HEK293 (cell line): ENCODE measurements around the gene MSI2.

Experiments
- HOXD13 ChIP-seq: sonication (generic); formaldehyde crosslinking; IDR thresholded peaks from 2 replicates; pipeline ENCODE4 v1.8.0; 2022; ENCODE audit warnings: missing genetic modification reagents, borderline replicate concordance
- TCF7L2 ChIP-seq: IDR thresholded peaks from 2 replicates; pipeline ENCODE4 v1.6.1; 2011; ENCODE audit warnings: low read depth, mild to moderate bottlenecking, inconsistent platforms, low read length, moderate library complexity, borderline replicate concordance
- ZFP37 ChIP-seq: fragments of 450-650 bp; formaldehyde crosslinking; IDR thresholded peaks from 2 replicates; pipeline ENCODE4 v1.5.1; 2016; ENCODE audit warnings: missing biosample characterization, missing genetic modification characterization
- ZNF133 ChIP-seq: fragments of 450-650 bp; formaldehyde crosslinking; IDR thresholded peaks from 2 replicates; pipeline ENCODE4 v1.5.1; 2016; ENCODE audit warnings: missing biosample characterization, missing genetic modification characterization
- ZNF146 ChIP-seq: fragments of 450-650 bp; formaldehyde crosslinking; IDR thresholded peaks from 2 replicates; pipeline ENCODE4 v1.5.1; 2016; ENCODE audit warnings: missing biosample characterization, missing genetic modification characterization
- ZNF155 ChIP-seq: fragments of 450-650 bp; formaldehyde crosslinking; IDR thresholded peaks from 2 replicates; pipeline ENCODE4 v1.5.1; 2016; ENCODE audit warnings: missing biosample characterization, missing genetic modification characterization
- ZNF16 ChIP-seq: fragments of 450-650 bp; formaldehyde crosslinking; IDR thresholded peaks from 2 replicates; pipeline ENCODE4 v1.5.1; 2016; ENCODE audit warnings: low read depth, missing biosample characterization, missing genetic modification characterization
- ZNF211 ChIP-seq: fragments of 450-650 bp; formaldehyde crosslinking; IDR thresholded peaks from 2 replicates; pipeline ENCODE4 v1.5.1; 2016; ENCODE audit warnings: low read depth, missing biosample characterization, missing genetic modification characterization
- ZNF214 ChIP-seq: fragments of 450-650 bp; formaldehyde crosslinking; IDR thresholded peaks from 2 replicates; pipeline ENCODE4 v1.5.1; 2017; ENCODE audit warnings: missing biosample characterization, mild to moderate bottlenecking, missing genetic modification characterization, borderline replicate concordance
- ZNF221 ChIP-seq: fragments of 450-650 bp; formaldehyde crosslinking; IDR thresholded peaks from 2 replicates; pipeline ENCODE4 v1.5.1; 2017; ENCODE audit warnings: missing biosample characterization, missing genetic modification characterization, borderline replicate concordance
- ZNF324 ChIP-seq: fragments of 450-650 bp; formaldehyde crosslinking; IDR thresholded peaks from 2 replicates; pipeline ENCODE4 v1.5.1; 2016; ENCODE audit warnings: missing biosample characterization, missing genetic modification characterization
- ZNF350 ChIP-seq: fragments of 450-650 bp; formaldehyde crosslinking; IDR thresholded peaks from 2 replicates; pipeline ENCODE4 v1.5.0; 2017; ENCODE audit warnings: missing biosample characterization, mild to moderate bottlenecking, missing genetic modification characterization
- ZNF433 ChIP-seq: fragments of 450-650 bp; formaldehyde crosslinking; IDR thresholded peaks from 2 replicates; pipeline ENCODE4 v1.5.1; 2016; ENCODE audit warnings: missing biosample characterization, missing genetic modification characterization, low read depth
- ZNF501 ChIP-seq: fragments of 450-650 bp; formaldehyde crosslinking; IDR thresholded peaks from 2 replicates; pipeline ENCODE4 v1.5.1; 2016; ENCODE audit warnings: missing biosample characterization, missing genetic modification characterization
- ZNF529 ChIP-seq: fragments of 450-650 bp; formaldehyde crosslinking; IDR thresholded peaks from 2 replicates; pipeline ENCODE4 v1.5.1; 2017; ENCODE audit warnings: missing genetic modification characterization, missing biosample characterization; ENCODE audit not compliant: insufficient replicate concordance
- ZNF585B ChIP-seq: fragments of 450-650 bp; formaldehyde crosslinking; IDR thresholded peaks from 2 replicates; pipeline ENCODE4 v1.5.1; 2016; ENCODE audit warnings: missing biosample characterization, missing genetic modification characterization
- ZNF600 ChIP-seq: fragments of 450-650 bp; formaldehyde crosslinking; IDR thresholded peaks from 2 replicates; pipeline ENCODE4 v1.5.1; 2016; ENCODE audit warnings: missing biosample characterization, missing genetic modification characterization
- ZNF610 ChIP-seq: fragments of 450-650 bp; formaldehyde crosslinking; IDR thresholded peaks from 2 replicates; pipeline ENCODE4 v1.5.1; 2016; ENCODE audit warnings: missing biosample characterization, missing genetic modification characterization, borderline replicate concordance
- ZNF624 ChIP-seq: fragments of 450-650 bp; formaldehyde crosslinking; IDR thresholded peaks from 2 replicates; pipeline ENCODE4 v1.5.1; 2017; ENCODE audit warnings: missing biosample characterization, missing genetic modification characterization
- ZNF776 ChIP-seq: fragments of 450-650 bp; formaldehyde crosslinking; IDR thresholded peaks from 2 replicates; pipeline ENCODE4 v1.5.0; 2017; ENCODE audit warnings: missing biosample characterization, missing genetic modification characterization, borderline replicate concordance
- ZNF785 ChIP-seq: fragments of 450-650 bp; formaldehyde crosslinking; IDR thresholded peaks from 2 replicates; pipeline ENCODE4 v1.5.1; 2016; ENCODE audit warnings: missing biosample characterization, missing genetic modification characterization
- TF ChIP-seq, protein P1 (sequence below): IDR thresholded peaks from 2 replicates; pipeline ENCODE4 v1.6.1; 2011; ENCODE audit warnings: mild to moderate bottlenecking, low read depth, low read length, borderline replicate concordance
- TF ChIP-seq, protein P2 (sequence below): fragments of 450-650 bp; formaldehyde crosslinking; IDR thresholded peaks from 2 replicates; pipeline ENCODE4 v1.5.1; 2016; ENCODE audit warnings: missing biosample characterization, missing genetic modification characterization, borderline replicate concordance
- TF ChIP-seq, protein P3 (sequence below): fragments of 450-650 bp; formaldehyde crosslinking; IDR thresholded peaks from 2 replicates; pipeline ENCODE4; 2016; ENCODE audit warnings: missing biosample characterization, missing genetic modification characterization
- TF ChIP-seq, protein P4 (sequence below): fragments of 450-650 bp; formaldehyde crosslinking; IDR thresholded peaks from 2 replicates; pipeline ENCODE4 v1.5.1; 2016; ENCODE audit warnings: missing biosample characterization, missing genetic modification characterization
- TF ChIP-seq, protein P5 (sequence below): fragments of 450-650 bp; formaldehyde crosslinking; IDR thresholded peaks from 2 replicates; pipeline ENCODE4 v1.5.1; 2016; ENCODE audit warnings: missing biosample characterization, missing genetic modification characterization
- TF ChIP-seq, protein P6 (sequence below): fragments of 450-650 bp; formaldehyde crosslinking; IDR thresholded peaks from 2 replicates; pipeline ENCODE4 v1.5.1; 2016; ENCODE audit warnings: missing biosample characterization, missing genetic modification characterization

The MSI2 gene

DNA sequence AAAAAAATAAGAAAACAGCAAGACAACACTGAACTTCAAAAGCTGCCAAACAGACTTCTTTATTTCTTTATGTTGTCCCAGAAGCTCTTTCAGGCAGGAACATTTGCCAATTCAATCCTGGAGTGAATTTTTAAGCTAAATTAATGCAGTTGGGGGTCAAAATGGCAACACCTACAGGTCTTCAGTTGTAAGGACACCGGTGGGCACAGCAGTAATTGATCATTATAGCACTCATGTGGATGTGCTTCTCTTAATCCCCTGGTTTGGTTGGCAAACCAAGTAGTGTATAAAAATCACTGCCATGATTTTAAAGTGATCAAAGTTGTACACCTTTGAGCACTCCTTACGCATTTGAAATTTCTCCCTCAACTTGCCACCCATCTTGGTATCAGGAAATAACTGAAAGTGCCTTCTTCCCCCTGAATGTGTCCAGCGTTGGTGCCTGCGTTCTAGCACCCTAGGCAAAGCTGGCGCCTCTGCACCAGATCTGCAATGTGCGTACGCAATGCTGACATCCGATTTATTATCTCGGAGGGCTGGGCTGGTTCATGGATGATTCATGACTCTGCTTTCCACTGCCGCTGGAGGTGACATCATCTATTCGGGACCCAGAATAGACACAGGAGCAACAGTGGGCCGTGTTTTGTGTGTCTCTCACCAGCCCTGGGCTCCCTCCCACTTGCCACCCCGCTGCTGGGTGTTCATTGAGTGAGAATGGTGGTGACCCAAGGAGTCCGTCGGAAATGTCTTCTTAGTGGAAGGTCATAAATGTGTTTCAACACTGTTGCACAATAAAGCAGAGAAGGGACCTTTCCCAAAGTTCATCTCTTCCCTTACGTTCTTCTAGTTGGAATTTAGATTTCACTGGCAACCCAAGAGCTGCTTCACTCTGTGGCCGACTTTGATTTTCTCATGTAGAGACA, 285.4 kb downstream of the MSI2 start (continued):
- TF ChIP-seq, protein P1, sequence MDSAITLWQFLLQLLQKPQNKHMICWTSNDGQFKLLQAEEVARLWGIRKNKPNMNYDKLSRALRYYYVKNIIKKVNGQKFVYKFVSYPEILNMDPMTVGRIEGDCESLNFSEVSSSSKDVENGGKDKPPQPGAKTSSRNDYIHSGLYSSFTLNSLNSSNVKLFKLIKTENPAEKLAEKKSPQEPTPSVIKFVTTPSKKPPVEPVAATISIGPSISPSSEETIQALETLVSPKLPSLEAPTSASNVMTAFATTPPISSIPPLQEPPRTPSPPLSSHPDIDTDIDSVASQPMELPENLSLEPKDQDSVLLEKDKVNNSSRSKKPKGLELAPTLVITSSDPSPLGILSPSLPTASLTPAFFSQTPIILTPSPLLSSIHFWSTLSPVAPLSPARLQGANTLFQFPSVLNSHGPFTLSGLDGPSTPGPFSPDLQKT, result no peak
- TF ChIP-seq ZNF221 (tag by site-specific recombination), result no peak
- TF ChIP-seq, protein P2, sequence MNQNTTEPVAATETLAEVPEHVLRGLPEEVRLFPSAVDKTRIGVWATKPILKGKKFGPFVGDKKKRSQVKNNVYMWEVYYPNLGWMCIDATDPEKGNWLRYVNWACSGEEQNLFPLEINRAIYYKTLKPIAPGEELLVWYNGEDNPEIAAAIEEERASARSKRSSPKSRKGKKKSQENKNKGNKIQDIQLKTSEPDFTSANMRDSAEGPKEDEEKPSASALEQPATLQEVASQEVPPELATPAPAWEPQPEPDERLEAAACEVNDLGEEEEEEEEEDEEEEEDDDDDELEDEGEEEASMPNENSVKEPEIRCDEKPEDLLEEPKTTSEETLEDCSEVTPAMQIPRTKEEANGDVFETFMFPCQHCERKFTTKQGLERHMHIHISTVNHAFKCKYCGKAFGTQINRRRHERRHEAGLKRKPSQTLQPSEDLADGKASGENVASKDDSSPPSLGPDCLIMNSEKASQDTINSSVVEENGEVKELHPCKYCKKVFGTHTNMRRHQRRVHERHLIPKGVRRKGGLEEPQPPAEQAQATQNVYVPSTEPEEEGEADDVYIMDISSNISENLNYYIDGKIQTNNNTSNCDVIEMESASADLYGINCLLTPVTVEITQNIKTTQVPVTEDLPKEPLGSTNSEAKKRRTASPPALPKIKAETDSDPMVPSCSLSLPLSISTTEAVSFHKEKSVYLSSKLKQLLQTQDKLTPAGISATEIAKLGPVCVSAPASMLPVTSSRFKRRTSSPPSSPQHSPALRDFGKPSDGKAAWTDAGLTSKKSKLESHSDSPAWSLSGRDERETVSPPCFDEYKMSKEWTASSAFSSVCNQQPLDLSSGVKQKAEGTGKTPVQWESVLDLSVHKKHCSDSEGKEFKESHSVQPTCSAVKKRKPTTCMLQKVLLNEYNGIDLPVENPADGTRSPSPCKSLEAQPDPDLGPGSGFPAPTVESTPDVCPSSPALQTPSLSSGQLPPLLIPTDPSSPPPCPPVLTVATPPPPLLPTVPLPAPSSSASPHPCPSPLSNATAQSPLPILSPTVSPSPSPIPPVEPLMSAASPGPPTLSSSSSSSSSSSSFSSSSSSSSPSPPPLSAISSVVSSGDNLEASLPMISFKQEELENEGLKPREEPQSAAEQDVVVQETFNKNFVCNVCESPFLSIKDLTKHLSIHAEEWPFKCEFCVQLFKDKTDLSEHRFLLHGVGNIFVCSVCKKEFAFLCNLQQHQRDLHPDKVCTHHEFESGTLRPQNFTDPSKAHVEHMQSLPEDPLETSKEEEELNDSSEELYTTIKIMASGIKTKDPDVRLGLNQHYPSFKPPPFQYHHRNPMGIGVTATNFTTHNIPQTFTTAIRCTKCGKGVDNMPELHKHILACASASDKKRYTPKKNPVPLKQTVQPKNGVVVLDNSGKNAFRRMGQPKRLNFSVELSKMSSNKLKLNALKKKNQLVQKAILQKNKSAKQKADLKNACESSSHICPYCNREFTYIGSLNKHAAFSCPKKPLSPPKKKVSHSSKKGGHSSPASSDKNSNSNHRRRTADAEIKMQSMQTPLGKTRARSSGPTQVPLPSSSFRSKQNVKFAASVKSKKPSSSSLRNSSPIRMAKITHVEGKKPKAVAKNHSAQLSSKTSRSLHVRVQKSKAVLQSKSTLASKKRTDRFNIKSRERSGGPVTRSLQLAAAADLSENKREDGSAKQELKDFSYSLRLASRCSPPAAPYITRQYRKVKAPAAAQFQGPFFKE (tag by site-specific recombination), result no peak
- TF ChIP-seq, protein P3, sequence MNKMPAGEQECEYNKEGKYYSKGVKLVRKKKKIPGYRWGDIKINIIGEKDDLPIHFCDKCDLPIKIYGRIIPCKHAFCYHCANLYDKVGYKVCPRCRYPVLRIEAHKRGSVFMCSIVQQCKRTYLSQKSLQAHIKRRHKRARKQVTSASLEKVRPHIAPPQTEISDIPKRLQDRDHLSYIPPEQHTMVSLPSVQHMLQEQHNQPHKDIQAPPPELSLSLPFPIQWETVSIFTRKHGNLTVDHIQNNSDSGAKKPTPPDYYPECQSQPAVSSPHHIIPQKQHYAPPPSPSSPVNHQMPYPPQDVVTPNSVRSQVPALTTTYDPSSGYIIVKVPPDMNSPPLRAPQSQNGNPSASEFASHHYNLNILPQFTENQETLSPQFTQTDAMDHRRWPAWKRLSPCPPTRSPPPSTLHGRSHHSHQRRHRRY (tag by site-specific recombination), result no peak
- TF ChIP-seq TCF7L2, result no peak
- peak; percentile 61 for TF ChIP-seq ZNF585B (tag by site-specific recombination)
- peak; percentile 71; the same call in 1 of the 2 replicates for TF ChIP-seq ZNF324 (tag by site-specific recombination)
- no peak for TF ChIP-seq ZNF433 (tag by site-specific recombination)
- TF ChIP-seq ZNF211, result no peak
- no peak for TF ChIP-seq ZNF624 (tag by site-specific recombination)
- TF ChIP-seq, protein P4, sequence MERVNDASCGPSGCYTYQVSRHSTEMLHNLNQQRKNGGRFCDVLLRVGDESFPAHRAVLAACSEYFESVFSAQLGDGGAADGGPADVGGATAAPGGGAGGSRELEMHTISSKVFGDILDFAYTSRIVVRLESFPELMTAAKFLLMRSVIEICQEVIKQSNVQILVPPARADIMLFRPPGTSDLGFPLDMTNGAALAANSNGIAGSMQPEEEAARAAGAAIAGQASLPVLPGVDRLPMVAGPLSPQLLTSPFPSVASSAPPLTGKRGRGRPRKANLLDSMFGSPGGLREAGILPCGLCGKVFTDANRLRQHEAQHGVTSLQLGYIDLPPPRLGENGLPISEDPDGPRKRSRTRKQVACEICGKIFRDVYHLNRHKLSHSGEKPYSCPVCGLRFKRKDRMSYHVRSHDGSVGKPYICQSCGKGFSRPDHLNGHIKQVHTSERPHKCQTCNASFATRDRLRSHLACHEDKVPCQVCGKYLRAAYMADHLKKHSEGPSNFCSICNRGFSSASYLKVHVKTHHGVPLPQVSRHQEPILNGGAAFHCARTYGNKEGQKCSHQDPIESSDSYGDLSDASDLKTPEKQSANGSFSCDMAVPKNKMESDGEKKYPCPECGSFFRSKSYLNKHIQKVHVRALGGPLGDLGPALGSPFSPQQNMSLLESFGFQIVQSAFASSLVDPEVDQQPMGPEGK (tag by site-specific recombination), result peak; percentile 82
- TF ChIP-seq ZNF501 (tag by site-specific recombination), result peak; percentile 69; the same call in 1 of the 2 replicates
- no peak for TF ChIP-seq ZNF610
- TF ChIP-seq ZNF155 (tag by site-specific recombination), result no peak
- no peak for TF ChIP-seq ZNF776
- no peak for TF ChIP-seq ZNF214 (tag by site-specific recombination)
- TF ChIP-seq, protein P5, sequence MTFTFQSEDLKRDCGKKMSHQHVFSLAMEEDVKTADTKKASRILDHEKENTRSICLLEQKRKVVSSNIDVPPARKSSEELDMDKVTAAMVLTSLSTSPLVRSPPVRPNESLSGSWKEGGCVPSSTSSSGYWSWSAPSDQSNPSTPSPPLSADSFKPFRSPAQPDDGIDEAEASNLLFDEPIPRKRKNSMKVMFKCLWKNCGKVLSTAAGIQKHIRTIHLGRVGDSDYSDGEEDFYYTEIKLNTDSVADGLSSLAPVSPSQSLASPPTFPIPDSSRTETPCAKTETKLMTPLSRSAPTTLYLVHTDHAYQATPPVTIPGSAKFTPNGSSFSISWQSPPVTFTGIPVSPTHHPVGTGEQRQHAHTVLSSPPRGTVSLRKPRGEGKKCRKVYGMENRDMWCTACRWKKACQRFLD, result no peak
- TF ChIP-seq ZNF785 (tag by site-specific recombination), result no peak
- TF ChIP-seq ZNF133, result no peak
- no peak for TF ChIP-seq ZFP37 (tag by site-specific recombination)
- TF ChIP-seq ZNF600 (tag by site-specific recombination), result peak; percentile 86
- TF ChIP-seq ZNF16 (tag by site-specific recombination), result no peak
- no peak for TF ChIP-seq ZNF146 (tag by site-specific recombination)
- TF ChIP-seq, protein P6, sequence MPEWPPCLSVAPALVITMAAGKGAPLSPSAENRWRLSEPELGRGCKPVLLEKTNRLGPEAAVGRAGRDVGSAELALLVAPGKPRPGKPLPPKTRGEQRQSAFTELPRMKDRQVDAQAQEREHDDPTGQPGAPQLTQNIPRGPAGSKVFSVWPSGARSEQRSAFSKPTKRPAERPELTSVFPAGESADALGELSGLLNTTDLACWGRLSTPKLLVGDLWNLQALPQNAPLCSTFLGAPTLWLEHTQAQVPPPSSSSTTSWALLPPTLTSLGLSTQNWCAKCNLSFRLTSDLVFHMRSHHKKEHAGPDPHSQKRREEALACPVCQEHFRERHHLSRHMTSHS (tag by site-specific recombination), result no peak
- no peak for TF ChIP-seq ZNF350 (tag by site-specific recombination)
- TF ChIP-seq ZNF529, result no peak
- no peak for TF ChIP-seq HOXD13 (CRISPR knock-in tag)
